SHP77 (cell line): ENCODE data around the gene IZUMO4.
A peak's percentile ranks its signal among the peaks of the same experiment; 100 is the strongest.
"Not testable (repeated sequence)": the region's sequence is repeated elsewhere in the genome, so short reads cannot be mapped to it uniquely, and the experiment has no call there.

Experiments used
- DNase-seq, 2 experiments: peaks; one replicate each; lab custom pipeline; 2025; lab: John Stamatoyannopoulos, UW

Gene IZUMO4

DNA sequence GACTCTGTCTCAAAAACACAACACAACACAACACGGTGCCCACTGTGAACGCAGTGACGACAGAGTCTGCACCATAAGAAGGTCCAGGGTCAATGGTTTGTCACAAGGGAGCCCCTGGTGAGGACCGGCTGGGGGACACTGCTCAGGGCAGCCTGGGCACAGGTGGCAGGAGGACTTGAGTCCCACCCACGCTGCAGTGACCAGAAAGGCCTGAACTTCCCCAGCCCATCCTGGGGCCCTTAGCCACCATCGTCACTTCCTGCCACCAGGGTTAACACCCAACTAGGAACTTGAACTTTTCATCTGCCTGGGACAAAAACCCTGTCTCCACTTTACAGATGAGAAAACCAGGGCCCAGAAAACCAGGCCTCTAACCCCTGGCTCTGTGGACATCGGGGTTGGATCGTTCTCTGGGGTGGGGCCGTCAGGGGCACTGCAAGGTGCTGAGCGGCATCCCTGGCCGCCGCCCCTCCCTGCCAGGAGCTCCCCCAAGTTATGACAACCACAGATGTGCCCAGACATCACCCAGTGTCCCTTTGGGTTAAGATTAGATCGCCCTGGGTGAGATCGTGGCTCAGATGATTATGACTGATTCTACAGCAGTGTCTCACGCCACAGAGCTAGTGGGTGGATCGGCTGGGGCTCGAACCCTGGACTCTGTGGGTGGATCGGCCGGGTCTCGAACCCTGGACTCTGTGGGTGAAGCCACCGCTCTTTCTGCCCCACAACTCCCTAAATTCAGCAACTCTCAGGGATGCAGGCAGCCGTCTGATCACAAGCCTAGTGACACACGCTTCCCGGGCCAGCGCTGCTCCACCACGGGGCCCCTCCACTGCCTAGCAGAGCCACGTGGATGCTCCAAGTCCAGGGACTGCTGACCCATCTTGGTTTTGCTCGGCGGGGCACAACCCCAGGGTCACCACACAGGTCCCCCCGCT is 14.6 kb upstream of the IZUMO4 start:
- no peak for DNase-seq

DNA sequence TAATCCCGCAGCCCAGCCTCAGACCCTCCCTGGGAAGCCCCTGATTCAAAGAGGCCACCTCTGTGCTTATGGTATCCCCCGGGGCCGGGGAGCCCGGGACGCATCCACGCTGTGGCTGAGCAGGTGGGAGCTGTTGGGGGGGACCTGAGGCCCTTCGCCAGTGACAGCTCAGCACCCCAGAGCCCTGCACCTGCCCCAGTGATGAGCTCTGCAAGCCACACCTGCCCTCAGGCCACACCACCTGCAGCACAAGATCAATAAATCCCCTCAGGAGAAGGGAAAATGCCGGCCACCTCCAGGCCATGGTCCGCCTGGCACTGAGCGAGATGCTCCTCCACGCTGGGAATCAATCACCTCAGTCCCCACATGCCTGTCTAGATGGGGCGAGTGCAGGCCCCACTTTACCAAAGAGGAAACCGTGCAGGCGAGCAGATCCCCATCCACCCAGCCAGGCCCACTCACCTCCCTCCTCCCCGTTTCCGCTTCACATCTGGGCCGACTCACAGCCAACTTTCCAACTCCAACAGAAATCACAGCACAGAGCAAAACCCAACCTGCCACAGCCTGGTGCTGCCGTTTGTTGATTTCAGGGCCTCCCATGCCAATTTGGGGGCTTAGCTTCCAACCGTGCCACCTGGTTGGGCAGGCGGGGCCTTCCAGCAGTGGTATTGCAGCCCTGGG is 13.4 kb upstream of the IZUMO4 start:
- no peak for DNase-seq

DNA sequence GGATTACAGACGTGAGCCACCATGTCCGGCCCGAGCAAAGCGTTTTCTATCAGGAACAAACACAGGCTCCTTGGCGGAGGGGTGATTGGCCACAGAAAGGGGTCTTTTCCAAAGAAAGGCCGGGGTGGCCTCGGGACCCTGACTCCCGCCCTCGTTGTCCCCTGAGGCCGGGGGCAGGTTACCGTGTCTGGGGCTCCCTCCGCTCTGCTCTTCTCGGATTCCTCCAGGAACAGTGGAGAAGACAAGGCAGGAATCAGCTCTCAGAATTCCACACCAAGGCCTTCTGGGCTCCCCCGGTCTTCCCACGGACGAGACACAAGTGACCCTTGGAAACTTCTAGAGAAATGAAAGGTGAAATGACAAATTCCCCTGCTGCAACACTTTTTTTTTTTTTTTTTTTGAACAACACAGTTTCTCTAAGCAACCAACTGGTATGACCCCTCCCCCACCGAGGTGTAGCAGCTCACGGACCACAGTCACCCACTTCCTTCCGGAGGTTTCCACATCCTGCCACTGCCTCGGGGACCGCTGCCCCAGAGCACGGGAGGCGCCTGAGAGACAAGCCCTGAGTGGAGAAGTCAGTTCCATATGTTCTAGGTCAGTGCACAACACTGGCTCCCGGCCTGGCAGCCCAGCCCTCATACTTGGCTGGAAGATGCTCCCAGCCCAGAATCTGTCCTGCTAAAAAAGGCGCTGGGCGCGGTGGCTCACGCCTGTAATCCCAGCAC is 11.6 kb upstream of the IZUMO4 start:
- no peak for DNase-seq

DNA sequence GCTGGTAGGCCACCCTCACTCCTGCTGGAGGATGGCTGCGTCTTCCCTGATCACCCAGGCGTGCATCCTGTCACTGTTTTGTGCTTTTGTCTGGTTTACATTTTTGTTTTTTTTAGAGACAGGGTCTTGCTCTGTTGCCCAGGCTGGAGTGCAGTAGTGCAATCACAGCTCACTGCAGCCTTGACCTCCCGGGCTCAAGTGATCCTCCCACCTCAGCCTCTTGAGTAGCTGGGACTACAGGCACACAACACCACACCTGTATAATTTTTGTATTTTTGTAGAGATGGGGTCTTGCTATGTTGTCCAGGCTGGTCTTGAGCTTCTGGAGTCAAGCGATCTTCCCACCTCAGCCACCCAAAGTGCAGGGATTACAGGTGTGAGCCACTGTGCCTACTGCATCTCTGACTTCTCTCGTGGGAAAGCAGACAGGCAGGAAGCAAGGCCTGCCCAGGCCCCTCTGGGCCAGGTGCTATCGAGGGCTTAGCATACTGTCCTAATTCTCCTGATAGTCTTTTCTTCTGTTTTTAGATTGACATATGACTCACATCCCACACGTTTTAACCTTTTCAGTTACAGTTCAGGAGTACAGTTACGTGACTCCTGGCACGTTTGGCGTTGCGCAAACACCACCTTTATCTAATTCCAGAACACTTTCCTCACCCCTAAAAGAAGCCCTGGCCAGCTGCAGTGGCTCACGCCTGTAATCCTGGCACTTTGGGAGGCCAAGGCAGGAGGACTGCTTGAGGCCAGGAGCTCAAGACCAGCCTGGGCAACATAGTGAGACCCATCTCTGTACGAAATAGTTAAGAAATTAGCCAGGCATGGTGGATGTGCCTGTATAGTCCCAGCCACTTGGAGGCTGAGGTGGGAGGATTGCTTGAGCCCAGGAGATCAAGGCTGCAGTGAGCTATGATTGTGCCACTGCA is 9.8 kb upstream of the IZUMO4 start:
- DNase-seq, result peak in 1 of 2 experiments; percentile 52

DNA sequence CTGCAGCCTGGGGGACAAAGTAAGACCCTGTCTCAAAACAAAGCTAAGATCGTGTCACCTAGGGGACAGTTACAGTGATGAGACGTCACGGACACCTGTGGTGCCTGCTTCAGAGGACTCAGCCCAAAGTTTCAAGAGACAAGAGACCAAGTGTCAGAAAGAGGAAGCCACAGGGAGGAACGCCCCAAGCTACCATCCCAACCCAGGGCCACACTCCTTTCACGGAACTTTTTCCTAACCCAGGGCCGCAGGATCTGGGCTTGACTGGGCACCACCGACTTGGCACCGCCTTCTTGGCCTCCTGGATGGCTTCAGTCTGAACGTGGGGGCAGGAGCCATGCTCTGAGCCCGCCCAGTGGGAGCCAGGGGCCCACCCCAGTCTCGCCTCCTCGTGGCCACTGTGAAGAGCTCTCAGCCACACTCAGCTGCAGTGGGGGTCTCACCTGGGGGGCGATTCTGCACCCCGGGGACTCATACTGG is 9.1 kb upstream of the IZUMO4 start:
- no peak for DNase-seq

DNA sequence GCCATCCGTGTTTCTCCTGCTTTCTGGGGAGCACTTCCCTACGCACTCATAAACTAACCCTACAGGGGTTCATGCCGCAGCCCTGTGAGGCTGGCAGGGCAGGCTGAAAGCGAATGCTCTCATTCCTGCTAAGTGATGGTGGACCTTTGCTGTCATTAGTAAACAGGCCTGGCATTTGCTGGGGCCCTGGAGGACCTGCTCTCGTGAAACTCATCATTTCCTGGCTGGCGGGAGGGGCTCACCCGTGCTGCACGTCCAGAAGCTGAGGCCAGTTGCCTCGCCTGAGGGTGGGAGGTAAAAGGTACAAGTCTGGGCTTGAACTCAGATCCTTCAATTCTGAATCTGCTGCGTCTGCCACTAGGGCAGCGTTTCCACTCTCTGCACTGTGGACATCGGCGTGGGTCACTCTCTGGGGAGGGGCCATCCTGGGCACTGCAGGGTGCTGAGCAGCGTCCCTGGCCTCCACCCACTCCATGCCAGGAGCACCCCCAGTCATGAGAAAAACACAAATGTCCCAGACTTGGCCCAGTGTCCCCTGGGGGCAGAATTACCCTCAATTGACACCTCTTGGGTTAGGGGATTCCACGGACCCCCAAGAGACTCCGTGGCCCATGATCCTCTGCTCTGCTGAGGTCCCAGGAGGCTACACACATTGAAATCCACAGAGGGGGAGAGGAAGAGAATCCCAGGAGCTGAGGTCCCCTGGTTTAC is 7.6 kb upstream of the IZUMO4 start:
- peak in 1 of 2 experiments; percentile 39 for DNase-seq

DNA sequence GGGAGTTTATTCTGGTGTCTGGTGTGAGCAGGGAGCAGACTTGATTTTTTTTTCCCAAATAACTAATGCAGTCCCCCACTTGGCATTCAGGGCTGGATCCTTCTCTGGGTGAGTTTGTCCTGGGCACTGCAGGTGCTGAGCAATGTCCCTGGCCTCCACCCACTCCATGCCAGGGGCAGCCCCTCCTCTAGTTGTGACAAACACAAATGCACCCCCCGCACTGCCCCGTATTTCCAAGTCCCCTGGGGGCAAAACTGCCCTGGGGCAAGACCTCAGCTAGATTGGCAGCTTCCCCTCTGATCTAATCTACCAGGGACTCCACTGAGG is 7.0 kb upstream of the IZUMO4 start:
- DNase-seq, result no peak

DNA sequence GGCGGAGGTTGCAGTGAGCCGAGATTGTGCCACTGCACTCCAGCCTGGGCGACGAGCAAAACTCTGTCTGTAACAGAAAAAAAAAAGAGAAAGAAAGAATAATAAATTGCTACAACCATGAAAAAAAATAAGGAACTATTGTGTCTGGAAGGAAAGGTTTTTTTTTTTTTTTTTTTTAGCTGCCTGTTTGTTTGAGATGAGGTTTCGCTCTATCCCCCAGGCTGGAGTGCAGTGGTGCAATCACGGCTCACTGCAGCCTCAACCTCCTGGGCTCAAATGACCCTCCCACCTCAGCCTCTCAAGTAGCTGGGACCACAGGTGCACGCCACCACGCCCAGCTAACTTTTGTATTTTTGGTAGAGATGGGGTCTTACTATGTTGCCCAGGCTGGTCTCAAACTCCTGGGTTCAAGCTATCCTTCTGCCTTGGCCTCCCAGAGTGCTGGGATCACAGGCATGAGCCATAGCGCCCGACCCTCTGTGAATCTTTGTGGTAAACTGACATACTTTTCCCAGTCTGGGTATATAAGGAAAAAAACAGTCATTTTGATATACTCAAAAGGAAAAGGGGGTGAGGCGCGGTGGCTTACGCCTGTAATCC is 4.7 kb upstream of the IZUMO4 start:
- not testable (repeated sequence) for DNase-seq

DNA sequence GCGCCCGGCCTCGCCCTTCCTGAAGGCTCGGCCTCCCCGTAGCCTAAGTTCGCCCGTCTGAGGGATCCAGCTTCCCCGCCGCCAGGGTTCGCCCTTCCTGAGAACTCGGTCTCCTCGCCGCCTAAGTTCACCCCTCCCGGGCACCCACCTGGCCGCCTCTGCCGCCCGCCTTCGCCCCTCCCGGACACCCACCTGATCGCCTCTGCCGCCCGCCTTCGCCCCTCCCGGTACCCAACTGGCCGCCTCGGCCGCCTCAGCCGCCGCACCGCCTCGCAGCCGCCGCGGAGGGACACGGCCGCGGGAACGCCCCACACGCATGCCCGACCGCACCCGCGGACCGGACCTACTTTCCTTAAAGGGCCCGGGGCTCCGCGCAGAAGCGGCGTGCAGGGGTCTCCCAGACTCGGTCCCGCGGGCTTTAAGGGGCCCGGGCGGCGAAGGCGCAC is 658 bp upstream of the IZUMO4 start, which contains the start of gene MOB3A:
Gene MOB3A (minus strand): TSS at position 293 of the 446 bp plus-strand sequence. CDS start 17,766 bp downstream, outside the sequence.
- DNase-seq, result peak; percentile 69 to 88

DNA sequence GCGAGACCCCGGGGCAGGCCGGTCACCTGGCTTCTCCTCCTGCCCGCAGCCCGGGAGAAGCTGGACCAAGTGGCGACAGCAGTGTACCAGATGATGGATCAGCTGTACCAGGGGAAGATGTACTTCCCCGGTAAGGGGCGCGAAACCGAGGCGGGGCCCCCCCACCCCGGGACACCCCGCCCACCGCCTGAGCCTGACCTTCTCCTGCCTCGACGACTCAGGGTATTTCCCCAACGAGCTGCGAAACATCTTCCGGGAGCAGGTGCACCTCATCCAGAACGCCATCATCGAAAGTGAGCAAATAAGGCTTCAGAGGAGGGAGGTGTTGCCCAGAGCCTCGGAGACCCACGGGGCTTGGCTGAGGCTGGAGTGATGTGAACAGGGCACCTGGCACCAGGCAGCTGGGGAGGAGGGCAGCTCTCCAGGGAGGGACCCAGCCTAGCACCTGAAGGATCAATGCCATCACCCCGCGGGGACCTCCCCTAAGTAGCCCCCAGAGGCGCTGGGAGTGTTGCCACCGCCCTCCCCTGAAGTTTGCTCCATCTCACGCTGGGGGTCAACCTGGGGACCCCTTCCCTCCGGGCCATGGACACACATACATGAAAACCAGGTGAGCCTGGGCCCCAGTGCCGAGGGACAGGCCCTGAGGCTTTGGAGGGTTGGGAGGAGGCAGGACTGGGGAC is 629 bp downstream of the IZUMO4 start:
- peak in 1 of 2 experiments; percentile 56 for DNase-seq

DNA sequence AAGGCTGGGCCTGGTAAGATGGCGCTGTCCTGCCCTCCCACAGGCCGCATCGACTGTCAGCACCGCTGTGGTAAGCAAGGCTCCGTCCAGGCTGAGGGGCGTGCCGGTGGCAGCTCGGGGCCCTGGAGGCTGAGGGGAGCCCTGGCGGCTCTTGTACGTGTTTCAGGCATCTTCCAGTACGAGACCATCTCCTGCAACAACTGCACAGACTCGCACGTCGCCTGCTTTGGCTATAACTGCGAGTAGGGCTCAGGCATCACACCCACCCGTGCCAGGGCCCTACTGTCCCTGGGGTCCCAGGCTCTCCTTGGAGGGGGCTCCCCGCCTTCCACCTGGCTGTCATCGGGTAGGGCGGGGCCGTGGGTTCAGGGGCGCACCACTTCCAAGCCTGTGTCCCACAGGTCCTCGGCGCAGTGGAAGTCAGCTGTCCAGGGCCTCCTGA is 1.2 kb downstream of the IZUMO4 start:
- DNase-seq, result no peak

DNA sequence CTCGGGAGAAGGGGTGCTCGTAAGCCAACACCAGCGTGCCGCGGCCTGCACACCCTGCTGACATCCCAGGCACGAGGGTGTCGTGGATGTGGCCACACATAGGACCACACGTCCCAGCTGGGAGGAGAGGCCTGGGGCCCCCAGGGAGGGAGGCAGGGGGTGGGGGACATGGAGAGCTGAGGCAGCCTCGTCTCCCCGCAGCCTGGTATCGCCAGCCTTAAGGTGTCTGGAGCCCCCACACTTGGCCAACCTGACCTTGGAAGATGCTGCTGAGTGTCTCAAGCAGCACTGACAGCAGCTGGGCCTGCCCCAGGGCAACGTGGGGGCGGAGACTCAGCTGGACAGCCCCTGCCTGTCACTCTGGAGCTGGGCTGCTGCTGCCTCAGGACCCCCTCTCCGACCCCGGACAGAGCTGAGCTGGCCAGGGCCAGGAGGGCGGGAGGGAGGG is 2.4 kb downstream of the IZUMO4 start:
- no peak for DNase-seq

DNA sequence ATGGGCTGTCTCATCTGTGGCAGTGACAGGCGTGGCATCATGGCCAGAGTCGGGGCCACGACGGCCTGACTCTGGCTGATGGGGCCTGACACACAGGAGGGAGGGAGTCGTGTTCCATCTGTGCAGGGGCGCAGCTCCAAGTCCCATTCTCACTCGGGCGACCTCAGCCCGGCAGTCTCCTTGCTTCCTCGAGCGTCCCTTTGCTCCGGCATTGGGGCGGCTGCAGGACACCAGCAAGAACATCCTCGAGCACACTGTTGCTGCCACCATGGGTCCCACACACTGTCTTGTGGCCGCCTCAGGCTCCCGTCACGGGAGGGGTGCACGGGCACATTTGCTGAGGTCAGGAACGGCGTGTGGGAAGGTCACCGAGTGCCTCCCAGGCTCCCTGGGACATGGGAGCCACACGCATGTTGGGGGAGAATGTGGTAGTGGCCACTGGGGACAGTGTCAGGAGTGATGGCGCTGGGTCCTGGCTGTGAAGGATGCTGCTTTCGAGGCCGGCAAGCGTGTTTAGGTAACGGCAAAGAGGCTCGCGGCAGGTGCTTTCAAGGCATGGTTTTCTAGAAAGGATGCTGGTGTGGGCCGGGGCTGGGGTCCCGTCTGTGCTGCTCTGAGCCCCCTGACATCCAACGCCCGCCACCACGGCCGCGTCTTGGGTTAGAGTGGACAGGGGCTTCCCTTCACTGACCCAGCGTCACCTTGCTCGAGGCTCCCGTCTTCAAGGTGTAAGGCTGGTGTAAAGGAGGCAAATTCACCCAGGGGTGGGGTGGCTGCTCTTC is 3.4 kb downstream of the IZUMO4 start:
- DNase-seq, result no peak

DNA sequence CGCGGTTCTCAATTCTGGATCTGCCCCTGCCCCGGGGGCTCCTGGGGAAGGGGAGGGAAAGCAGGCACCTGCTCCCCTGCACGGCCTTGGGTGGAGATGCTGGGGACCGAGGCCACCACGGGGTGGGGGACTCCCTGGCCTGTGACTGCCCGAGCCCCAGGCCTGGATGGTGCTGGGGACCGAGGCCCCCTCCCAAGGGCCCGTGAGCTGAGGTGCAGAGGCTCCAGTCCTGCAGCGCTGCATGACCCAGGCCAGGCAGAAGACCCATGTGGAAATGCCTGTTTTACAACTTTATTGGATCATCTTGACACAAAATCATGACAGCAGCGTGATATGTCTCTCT is 4.0 kb downstream of the IZUMO4 start:
- DNase-seq, result no peak

DNA sequence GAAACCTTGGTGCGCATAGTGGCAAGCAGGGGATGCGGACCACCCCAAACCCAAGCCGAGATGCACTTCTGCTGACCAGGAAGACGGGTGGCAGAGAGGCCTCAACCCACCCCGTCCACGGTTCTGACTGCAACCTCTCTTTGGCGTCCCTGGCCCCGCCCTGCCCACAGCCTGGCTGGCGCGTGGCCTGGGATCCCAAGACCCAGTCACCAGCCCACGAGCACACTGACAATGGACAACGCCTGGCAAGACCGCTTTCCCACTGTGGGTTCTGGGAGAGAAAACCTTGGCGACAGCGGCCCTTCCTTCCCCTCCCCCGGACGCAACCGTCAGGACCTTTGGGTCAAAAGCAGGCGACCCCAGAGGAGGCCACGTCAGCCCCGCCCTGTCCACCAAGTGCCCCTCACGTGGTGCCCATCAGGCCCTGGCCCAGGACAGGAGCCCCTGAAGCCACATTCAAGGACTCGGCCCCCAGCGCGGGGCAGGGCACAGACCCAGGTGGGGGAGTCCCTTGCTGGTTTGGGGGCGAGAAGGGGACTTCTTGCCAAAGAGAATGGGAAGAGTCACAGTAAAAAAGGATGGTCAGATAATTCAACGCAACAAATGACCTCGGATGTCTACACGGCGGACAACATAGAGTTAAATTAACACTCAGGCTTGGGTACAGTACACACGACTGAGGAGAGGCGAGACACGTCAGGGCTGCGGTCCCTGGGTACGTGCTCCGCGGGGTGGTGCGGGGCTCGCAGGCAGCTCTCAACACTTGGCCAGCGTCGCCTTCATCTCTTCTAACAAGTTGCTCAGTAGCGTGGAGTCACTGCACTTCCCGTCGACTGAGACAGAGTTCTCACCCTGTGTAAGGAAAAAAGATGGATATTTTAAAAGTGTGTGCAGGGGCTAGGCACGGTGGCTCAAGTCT is 5.0 kb downstream of the IZUMO4 start:
- no peak for DNase-seq

DNA sequence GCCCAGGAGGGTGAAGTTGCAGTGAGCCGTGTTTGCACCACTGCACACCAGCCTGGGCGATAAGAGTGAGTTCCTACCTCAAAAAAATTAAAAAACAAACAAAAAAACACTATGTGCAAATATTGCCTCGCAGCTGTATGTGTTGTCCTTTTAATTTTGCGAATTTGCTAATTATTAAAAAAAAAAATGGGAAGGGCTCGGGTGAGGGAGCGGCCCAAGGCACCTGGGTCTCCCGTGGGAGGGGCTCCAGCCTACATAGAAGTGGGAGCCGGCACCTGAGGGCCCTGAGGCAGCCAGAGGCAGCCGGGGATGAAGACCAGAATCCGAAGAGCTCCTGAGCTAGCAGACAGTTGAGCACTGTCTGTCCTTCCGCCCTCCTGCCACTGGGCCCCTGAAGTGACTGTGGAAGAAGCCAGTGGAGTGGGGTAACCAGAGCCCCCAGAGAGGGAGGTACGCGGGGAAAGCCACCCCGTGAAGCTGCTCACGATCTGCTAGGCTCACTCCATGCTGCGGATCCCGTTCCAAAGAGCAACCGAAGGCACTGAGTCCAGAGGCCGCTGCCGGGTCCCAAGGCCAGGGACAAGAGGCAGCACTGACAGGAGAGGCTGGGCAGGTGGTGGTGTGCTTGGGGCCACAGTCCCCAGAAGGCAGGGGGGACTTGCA is 6.5 kb downstream of the IZUMO4 start:
- DNase-seq, result no peak
